Heart left ventricle (tissue), 16 donors: ENCODE data around the gene NRP1. TPM values are rescaled to one million over a fixed set of nuclear protein-coding genes. Genes with fewer than 3 reads are reported as not detected.

Experiments used
- ATAC-seq, 4 donors: fragments of 200-7000 bp; cut with Tn5 transposase; one replicate each; pipeline ENCODE4 v1.9.1; 2020 to 2022; ENCODE audit warnings: moderate library complexity in 4 of 4, mild to moderate bottlenecking in 3 of 4, moderate number of reproducible peaks in 1 of 4
- DNase-seq, 5 donors: peaks; one replicate each; pipeline ENCODE4 v3.0.0-alpha.2; 2020
- H3K27ac ChIP-seq, 12 donors: fragments of 200-600 bp; sonication (generic) in 4 of 12; one replicate each; pipeline versions ENCODE4 v1.5.0 to v1.8.0; 2016 to 2022; ENCODE audit warnings: mild to moderate bottlenecking in 2 of 12
- H3K27me3 ChIP-seq, 9 donors: fragments of 200-600 bp; sonication (generic) in 2 of 9; one replicate each; pipeline versions ENCODE4 v1.5.1 to v1.8.0; 2016 to 2022; ENCODE audit warnings: mild to moderate bottlenecking in 3 of 9
- H3K36me3 ChIP-seq, 9 donors: fragments of 200-600 bp; sonication (generic) in 2 of 9; one replicate each; pipeline versions ENCODE4 v1.5.0 to v1.8.0; 2018 to 2022; ENCODE audit warnings: mild to moderate bottlenecking in 2 of 9
- H3K4me1 ChIP-seq, 12 donors: fragments of 200-600 bp; sonication (generic) in 4 of 12; one replicate each; pipeline versions ENCODE4 v1.5.0 to v1.8.0; 2016 to 2022; ENCODE audit warnings: mild to moderate bottlenecking in 3 of 12
- H3K4me3 ChIP-seq, 12 donors: fragments of 200-600 bp; sonication (generic) in 4 of 12; one replicate each; pipeline versions ENCODE4 v1.5.0 to v1.8.0; 2017 to 2022; ENCODE audit warnings: mild to moderate bottlenecking in 9 of 12, moderate library complexity in 4 of 12
- H3K9me3 ChIP-seq, 12 donors: fragments of 200-600 bp; sonication (generic) in 4 of 12; one replicate each; pipeline versions ENCODE4 v1.5.0 to v1.8.0; 2016 to 2022; ENCODE audit warnings: mild to moderate bottlenecking in 1 of 12
- CTCF ChIP-seq, 12 donors: fragments of 200-600 bp; sonication (generic) in 4 of 12; IDR thresholded peaks; one replicate each; pipeline versions ENCODE4 v1.5.0 to v1.8.0; 2018 to 2022; ENCODE audit warnings: antibody characterized with exemption in 12 of 12, mild to moderate bottlenecking in 5 of 12
- POLR2A ChIP-seq, 2 donors: fragments of 450-650 bp; IDR thresholded peaks; one replicate each; pipeline ENCODE4 v1.6.1; 2017; ENCODE audit warnings: antibody characterized with exemption in 2 of 2, mild to moderate bottlenecking in 2 of 2, moderate library complexity in 2 of 2
- WGBS, 4 donors: extraction: QIAGEN DNeasy Blood & Tissue Kit in 2 of 4; methylation state at CpG; one replicate each; pipeline versions ENCODE4 v1.1.5 to v1.1.7; 2013 to 2018; 5-methylcytosine and 5-hydroxymethylcytosine counted together
- intact Hi-C, 10 donors: fragments of 100-400 bp; cut with DNase I; formaldehyde crosslinking; loops; one replicate each; pipeline versions ENCODE4 v1.11.1 to v1.14.2; 2022
- polyA plus RNA-seq, 2 donors: library from polyadenylated mRNA; stranded (reverse); fragments of 200-250 nt; gene quantifications; one replicate each; pipeline ENCODE4 v1.2.3, GENCODE V29; 2013
- total RNA-seq, 9 donors: library from RNA; depleted of rRNA in 2 of 9; stranded (reverse); fragments of >200 nt in 2 of 9; fragmentation: NEBNext Ultra II Directional in 3 of 9; extraction: Animal tissue kit (Norgen Biotek cat#: 25700) in 3 of 9; gene quantifications; one replicate each; pipeline versions ENCODE4 v1.1.0 to v1.2.4, GENCODE V29; 2016 to 2023
- donor health status: ischemic (EF 13 %, LVEDD 7.1; RV severe dilation, severe dysfunction).
- donor health status: healthy with polysubstance abuse.
- donor health status: DM: no; HTN: yes; CAD: no.
- donor health status: DM: no; HTN: no; CAD: no.
- donor health status: ischemic (EF 25% LVEDD 6.9; RV normal size, moderate dysfunction).
- donor health status: ischemic (EF 25% LVEDD 5.7; RV mildly dilated, moderate dysfunction).
- donor health status: healthy.
- donor health status: DM: yes; HTN: yes; CAD: no.
- donor health status: ischemic (EF 35%, LVEDD 5.7; RV mildly dilated, moderate dysfunction).
- donor health status: nonischemic (EF 11% LVEDD 7.7; RV severe dilation, severe dysfunction).
- donor health status: DM: yes; HTN: yes; CAD: no.
- donor health status: PGD.
- donor health status: ischemic (EF 29% LVEDD 5.4; RV normal size, mild dysfunction).
- donor health status: nonischemic (EF 23%, LVEDD 6.1; RV moderate dilation, normal function).

Gene NRP1
- total and polyA plus RNA-seq, 11 donors: 47.1 to 279 (median 152) TPM

- Histone ChIP-seq H3K9me3 (peaks cover 0 to 6% (median 0%) of the 10 kb centered on the region in 12 donors), H3K4me1 (peaks cover 3 to 47% (median 34%) of the 10 kb centered on the region in 12 donors), H3K27me3 (no peaks in the 10 kb centered on the region), H3K27ac (peak overlapping the region in 11 of 12 donors; percentile 95 to 100 (median 98)), H3K36me3 (peaks cover 0 to 43% (median 31%) of the 10 kb centered on the region in 9 donors), H3K4me3 (peak overlapping the region; percentile 53 to 92 (median 88))
- TF ChIP-seq CTCF (IDR thresholded peaks at IDR 0.05) (no peak), POLR2A (IDR thresholded peaks at IDR 0.05) (no peak)
- no peak for DNase-seq
- no peak for ATAC-seq
- 18 to 19% (median 18%) methylated on average over 2 of the region's 2 CpGs for WGBS, 4 donors
- intact Hi-C loops: loop anchor here (2.0 to 10.0 kb wide), 26 partner anchors 59 to 1307 kb away; no protein-coding TSS in a partner anchor
Observed at GRCh38 chr10:33331379-33331694, 3.1 kb downstream of the NRP1 start.

- Histone ChIP-seq H3K27ac (peak overlapping the region in 11 of 12 donors; percentile 95 to 100 (median 98)), H3K36me3 (peaks cover 0 to 49% (median 37%) of the 10 kb centered on the region in 9 donors), H3K4me1 (peaks cover 3 to 53% (median 40%) of the 10 kb centered on the region in 12 donors), H3K4me3 (peak overlapping the region; percentile 53 to 92 (median 88)), H3K9me3 (peaks cover 0 to 6% (median 0%) of the 10 kb centered on the region in 12 donors), H3K27me3 (no peaks in the 10 kb centered on the region)
- 2 to 6% (median 4%) methylated on average over 13 of the region's 13 CpGs for WGBS, 4 donors
- intact Hi-C loops: loop anchor here (2.0 to 10.0 kb wide), 26 partner anchors 58 to 1308 kb away; no protein-coding TSS in a partner anchor
- TF ChIP-seq CTCF (IDR thresholded peaks at IDR 0.05) (peak; percentile 87 to 96 (median 91)), POLR2A (IDR thresholded peaks at IDR 0.05) (no peak)
- DNase-seq: peak; percentile 87 to 89 (median 87)
- peak; percentile 9 to 35 (median 25) for ATAC-seq
Observed at GRCh38 chr10:33330543-33331378, 3.7 kb downstream of the NRP1 start.

GRCh38 chr10:33329178-33329577, 5.3 kb downstream of the NRP1 start:
- no peak for DNase-seq
- peak overlapping the region in 9 of 12 donors; percentile 63 to 91 (median 89) for H3K4me3 ChIP-seq
- intact Hi-C loops: loop anchor here in 3 of 10 donors (5.0 to 10.0 kb wide), 2 partner anchors 54 to 57 kb away; no protein-coding TSS in a partner anchor
- peaks cover 11 to 69% (median 55%) of the 10 kb centered on the region in 12 donors for H3K4me1 ChIP-seq
- peaks cover 0 to 65% (median 52%) of the 10 kb centered on the region in 9 donors for H3K36me3 ChIP-seq
- WGBS, 4 donors: 57 to 68% (median 63%) methylated on average over 2 of the region's 2 CpGs
- peaks cover 0 to 6% (median 0%) of the 10 kb centered on the region in 12 donors for H3K9me3 ChIP-seq
- peak overlapping the region in 7 of 12 donors; percentile 14 to 99 (median 56) for H3K27ac ChIP-seq
- ATAC-seq: no peak
- TF ChIP-seq CTCF (IDR thresholded peaks at IDR 0.05) (no peak), POLR2A (IDR thresholded peaks at IDR 0.05) (no peak)
- H3K27me3 ChIP-seq: no peaks in the 10 kb centered on the region

- WGBS, 4 donors: 80 to 87% (median 84%) methylated on average over 3 of the region's 3 CpGs
- Histone ChIP-seq H3K27me3 (no peaks in the 10 kb centered on the region), H3K4me1 (peaks cover 14 to 78% (median 64%) of the 10 kb centered on the region in 12 donors), H3K4me3 (peak overlapping the region in 7 of 12 donors; percentile 84 to 91 (median 89)), H3K9me3 (peaks cover 0 to 6% (median 0%) of the 10 kb centered on the region in 12 donors), H3K27ac (peak overlapping the region in 10 of 12 donors; percentile 0 to 99 (median 61)), H3K36me3 (peaks cover 0 to 74% (median 61%) of the 10 kb centered on the region in 9 donors)
- TF ChIP-seq CTCF (IDR thresholded peaks at IDR 0.05) (no peak), POLR2A (IDR thresholded peaks at IDR 0.05) (no peak)
- intact Hi-C loops: loop anchor here in 3 of 10 donors (5.0 to 10.0 kb wide), 2 partner anchors 53 to 56 kb away; no protein-coding TSS in a partner anchor
- no peak for DNase-seq
- ATAC-seq: no peak
Observed at GRCh38 chr10:33328253-33328652, 6.2 kb downstream of the NRP1 start.
